OCI-LY1 (cell line): Measurements from ENCODE around the gene BSG.

Source experiments
- EZH2 ChIP-seq: fragments of 200-600 bp; sonication (generic), shearing (Covaris generic); IDR thresholded peaks from 2 replicates; pipeline ENCODE4 v1.8.0; 2017; ENCODE audit warnings: borderline replicate concordance, mixed run types, mild to moderate bottlenecking, antibody characterized with exemption, low read length, moderate library complexity, mixed read lengths
- TF ChIP-seq, protein P1 (sequence below): fragments of 200-600 bp; sonication (generic), shearing (Covaris generic); IDR thresholded peaks from 2 replicates; pipeline ENCODE4 v1.5.1; 2017; ENCODE audit warnings: mild to moderate bottlenecking, antibody characterized with exemption, low read length, moderate library complexity, mixed read lengths

DNA sequence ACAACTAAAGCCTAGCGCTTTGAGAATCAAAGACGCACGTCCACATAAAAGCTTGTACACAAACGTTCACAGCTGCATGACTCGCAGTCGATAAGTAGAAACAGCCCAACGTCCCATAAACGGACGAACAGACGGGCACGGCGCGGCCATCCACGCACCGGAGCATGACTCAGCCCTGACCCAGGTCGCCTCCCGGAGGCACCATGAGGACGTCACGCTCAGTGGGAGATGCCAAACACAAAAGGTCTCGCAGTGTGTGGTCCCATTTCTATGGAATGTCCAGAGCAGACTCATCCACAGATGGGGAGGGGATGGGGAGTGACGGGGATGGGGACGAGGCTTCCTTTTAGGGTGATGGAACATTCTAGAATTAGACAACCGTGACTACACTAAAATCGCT, 51.6 kb downstream of the BSG start:
- TF ChIP-seq, protein P1, sequence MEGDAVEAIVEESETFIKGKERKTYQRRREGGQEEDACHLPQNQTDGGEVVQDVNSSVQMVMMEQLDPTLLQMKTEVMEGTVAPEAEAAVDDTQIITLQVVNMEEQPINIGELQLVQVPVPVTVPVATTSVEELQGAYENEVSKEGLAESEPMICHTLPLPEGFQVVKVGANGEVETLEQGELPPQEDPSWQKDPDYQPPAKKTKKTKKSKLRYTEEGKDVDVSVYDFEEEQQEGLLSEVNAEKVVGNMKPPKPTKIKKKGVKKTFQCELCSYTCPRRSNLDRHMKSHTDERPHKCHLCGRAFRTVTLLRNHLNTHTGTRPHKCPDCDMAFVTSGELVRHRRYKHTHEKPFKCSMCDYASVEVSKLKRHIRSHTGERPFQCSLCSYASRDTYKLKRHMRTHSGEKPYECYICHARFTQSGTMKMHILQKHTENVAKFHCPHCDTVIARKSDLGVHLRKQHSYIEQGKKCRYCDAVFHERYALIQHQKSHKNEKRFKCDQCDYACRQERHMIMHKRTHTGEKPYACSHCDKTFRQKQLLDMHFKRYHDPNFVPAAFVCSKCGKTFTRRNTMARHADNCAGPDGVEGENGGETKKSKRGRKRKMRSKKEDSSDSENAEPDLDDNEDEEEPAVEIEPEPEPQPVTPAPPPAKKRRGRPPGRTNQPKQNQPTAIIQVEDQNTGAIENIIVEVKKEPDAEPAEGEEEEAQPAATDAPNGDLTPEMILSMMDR: no peak
- no peak for TF ChIP-seq EZH2
